Measurements from ENCODE around the gene NTRK1. TPM values are rescaled to one million over a fixed set of nuclear protein-coding genes. Genes with fewer than 3 reads are reported as not detected.

The NTRK1 gene
- polyA plus RNA-seq, 1 of the 3 experiments (the other 2 are of a cell fraction), result 0.97 TPM

- Histone ChIP-seq H3K9ac (no peak overlapping the region), H3K9me3 (no peaks in the 10 kb centered on the region), H3K79me2 (ENCODE audit: insufficient read depth) (no peaks in the 10 kb centered on the region), H3K27me3 (ENCODE audit: insufficient read depth) (no peaks in the 10 kb centered on the region), H4K20me1 (ENCODE audit: insufficient read depth) (no peaks in the 10 kb centered on the region), H2AFZ (ENCODE audit: low read depth) (no peak overlapping the region), H3K9me2 (no peaks in the 10 kb centered on the region), H3K4me1 (ENCODE audit: control insufficient read depth in 1 of 2, insufficient read depth in 2 of 2, low read depth in 1 of 2, low read length in 1 of 2) (no peaks in the 10 kb centered on the region), H3K4me2 (no peak overlapping the region), H3F3A (replicated peaks; ENCODE audit: insufficient read depth) (no peaks in the 10 kb centered on the region), H3K27ac (ENCODE audit: low read depth in 2 of 2, low read length in 1 of 2) (no peak overlapping the region), H3K36me3 (replicated peaks in 1 of 2; ENCODE audit: control insufficient read depth in 1 of 2, insufficient read depth in 2 of 2, low read length in 1 of 2) (no peaks in the 10 kb centered on the region), H3K4me3 (ENCODE audit: low read depth in 2 of 2, low read length in 1 of 2) (no peak overlapping the region)
- no peak for DNase-seq
- POLR2A ChIA-PET, result interaction anchor here (0.6 kb wide), 1 partner anchor 13 kb away, joined by 3 read pairs; no protein-coding TSS in a partner anchor
- CTCF ChIA-PET, result interaction anchor here (1.1 to 3.9 kb wide), 6 partner anchors 15 to 204 kb away, joined by 3 to 25 read pairs (median 4); partner anchors contain the start of genes HAPLN2 and NTRK1
- 45% methylated on average over 1 of the region's 1 CpG for WGBS (ENCODE audit: low lambda C conversion rate)
- TF ChIP-seq NFIC (IDR thresholded peaks at IDR 0.05; ENCODE audit: borderline replicate concordance), result no peak
- no peak for TF ChIP-seq MEF2A (IDR thresholded peaks at IDR 0.05; ENCODE audit: borderline replicate concordance, low read depth)
- TF ChIP-seq ELF1 (IDR thresholded peaks at IDR 0.05), result no peak
- no peak for TF ChIP-seq TEAD4 (IDR thresholded peaks at IDR 0.05; ENCODE audit: borderline replicate concordance, insufficient read depth)
- no peak for TF ChIP-seq EZH2phosphoT487 (IDR thresholded peaks at IDR 0.05; ENCODE audit: borderline replicate concordance, low read depth)
- no peak for TF ChIP-seq CHD2 (IDR thresholded peaks at IDR 0.05; ENCODE audit: low read length, partially characterized antibody)
- TF ChIP-seq USF2 (IDR thresholded peaks at IDR 0.05; ENCODE audit: borderline replicate concordance, low read depth, low read length), result no peak
- no peak for TF ChIP-seq RCOR1 (IDR thresholded peaks at IDR 0.05; ENCODE audit: low read length)
- TF ChIP-seq ZBTB33 (IDR thresholded peaks at IDR 0.05; ENCODE audit: borderline replicate concordance, low read depth), result no peak
- TF ChIP-seq FOSL2 (IDR thresholded peaks at IDR 0.05; ENCODE audit: borderline replicate concordance, low read depth), result no peak
- no peak for TF ChIP-seq SIN3A (IDR thresholded peaks at IDR 0.05; ENCODE audit: borderline replicate concordance, low read depth, low read length)
- no peak for TF ChIP-seq YY1 (IDR thresholded peaks at IDR 0.05; ENCODE audit: low read depth)
- TF ChIP-seq SMC3 (IDR thresholded peaks at IDR 0.05; ENCODE audit: low read depth, low read length), result no peak
- no peak for TF ChIP-seq RAD21 (IDR thresholded peaks at IDR 0.05; ENCODE audit: low read length)
- TF ChIP-seq POLR2AphosphoS5 (IDR thresholded peaks at IDR 0.05; ENCODE audit: low read depth, low read length), result no peak
Observed at GRCh38 chr1:156822680-156823079, 38.0 kb upstream of the NTRK1 start.

- Histone ChIP-seq H3K27ac (ENCODE audit: low read depth in 2 of 2, low read length in 1 of 2) (no peak overlapping the region), H2AFZ (ENCODE audit: low read depth) (no peak overlapping the region), H3K79me2 (ENCODE audit: insufficient read depth) (no peaks in the 10 kb centered on the region), H3F3A (replicated peaks; ENCODE audit: insufficient read depth) (no peaks in the 10 kb centered on the region), H4K20me1 (ENCODE audit: insufficient read depth) (no peaks in the 10 kb centered on the region), H3K36me3 (replicated peaks in 1 of 2; ENCODE audit: control insufficient read depth in 1 of 2, insufficient read depth in 2 of 2, low read length in 1 of 2) (no peaks in the 10 kb centered on the region), H3K9me3 (no peaks in the 10 kb centered on the region), H3K9ac (no peak overlapping the region), H3K4me1 (ENCODE audit: control insufficient read depth in 1 of 2, insufficient read depth in 2 of 2, low read depth in 1 of 2, low read length in 1 of 2) (peaks cover 0 to under 1% of the 10 kb centered on the region in 2 experiments; a peak in 1 of 4 replicates), H3K9me2 (no peaks in the 10 kb centered on the region), H3K4me2 (no peak overlapping the region), H3K4me3 (ENCODE audit: low read depth in 2 of 2, low read length in 1 of 2) (no peak overlapping the region), H3K27me3 (ENCODE audit: insufficient read depth) (no peaks in the 10 kb centered on the region)
- no peak for DNase-seq
- ChIA-PET POLR2A (no interaction called here), CTCF (interaction anchor here (1.1 to 3.9 kb wide), 3 partner anchors 15 to 204 kb away, joined by 3 to 25 read pairs (median 3); partner anchors contain the start of gene HAPLN2)
- 96% methylated on average over 2 of the region's 5 CpGs for WGBS (ENCODE audit: low lambda C conversion rate)
- TF ChIP-seq NRF1 (IDR thresholded peaks at IDR 0.05; ENCODE audit: low read depth, low read length), result no peak
- TF ChIP-seq TCF12 (IDR thresholded peaks at IDR 0.05), result no peak
- TF ChIP-seq GATA2 (CRISPR knock-in tag; IDR thresholded peaks at IDR 0.05), result no peak
- no peak for TF ChIP-seq MEF2A (IDR thresholded peaks at IDR 0.05; ENCODE audit: borderline replicate concordance, low read depth)
- TF ChIP-seq MAX (IDR thresholded peaks at IDR 0.05; ENCODE audit: low read depth), result no peak
- no peak for TF ChIP-seq JUND (IDR thresholded peaks at IDR 0.05)
- no peak for TF ChIP-seq NFIC (IDR thresholded peaks at IDR 0.05; ENCODE audit: borderline replicate concordance)
- no peak for TF ChIP-seq POLR2AphosphoS5 (IDR thresholded peaks at IDR 0.05; ENCODE audit: low read depth, low read length)
- no peak for TF ChIP-seq ZBTB33 (IDR thresholded peaks at IDR 0.05; ENCODE audit: borderline replicate concordance, low read depth)
- TF ChIP-seq FOXJ3 (CRISPR knock-in tag; IDR thresholded peaks at IDR 0.05), result no peak
- TF ChIP-seq PBX3 (IDR thresholded peaks at IDR 0.05), result no peak
Observed at GRCh38 chr1:156823210-156823790, 37.4 kb upstream of the NTRK1 start.
